ENCODE data around the gene FBRSL1.
"Not testable (repeated sequence)": the region's sequence is repeated elsewhere in the genome, so short reads cannot be mapped to it uniquely, and the experiment has no call there.

The FBRSL1 gene

GRCh38 chr12:132525833-132526455 is 36.0 kb downstream of the FBRSL1 start:
- peaks cover 0 to 16% of the 10 kb centered on the region in 2 donors for H3K4me1 ChIP-seq (ENCODE audit: control insufficient read depth in 1 of 2, insufficient read depth in 2 of 2, low read length in 2 of 2)
- no peaks in the 10 kb centered on the region for H3K27me3 ChIP-seq (ENCODE audit: low read depth, low read length)
- no peak overlapping the region for H3K27ac ChIP-seq (ENCODE audit: low read length)
- H3K4me3 ChIP-seq (ENCODE audit: low read depth in 1 of 2, low read length in 2 of 2) = no peak overlapping the region
- peaks cover 0 to 25% of the 10 kb centered on the region in 2 donors for H3K36me3 ChIP-seq (ENCODE audit: control insufficient read depth in 1 of 2, insufficient read depth in 2 of 2, low read length in 2 of 2)
- H3K9me3 ChIP-seq (ENCODE audit: control insufficient read depth in 1 of 2, low read length in 2 of 2) = no peaks in the 10 kb centered on the region

- H3K4me1 ChIP-seq (ENCODE audit: control insufficient read depth in 1 of 2, insufficient read depth in 2 of 2, low read length in 2 of 2) = peaks cover 0 to 16% of the 10 kb centered on the region in 2 donors
- H3K4me3 ChIP-seq (ENCODE audit: low read depth in 1 of 2, low read length in 2 of 2) = no peak overlapping the region
- peaks cover 0 to 25% of the 10 kb centered on the region in 2 donors for H3K36me3 ChIP-seq (ENCODE audit: control insufficient read depth in 1 of 2, insufficient read depth in 2 of 2, low read length in 2 of 2)
- H3K27ac ChIP-seq (ENCODE audit: low read length) = no peak overlapping the region
- no peaks in the 10 kb centered on the region for H3K9me3 ChIP-seq (ENCODE audit: control insufficient read depth in 1 of 2, low read length in 2 of 2)
- no peaks in the 10 kb centered on the region for H3K27me3 ChIP-seq (ENCODE audit: low read depth, low read length)
These were observed 37.4 kb downstream of the FBRSL1 start for GRCh38 chr12:132527186-132527882.

- Histone ChIP-seq H3K9me3 (ENCODE audit: control insufficient read depth in 1 of 2, low read length in 2 of 2) (no peaks in the 10 kb centered on the region), H3K27ac (ENCODE audit: low read length) (no peak overlapping the region), H3K27me3 (ENCODE audit: low read depth, low read length) (no peaks in the 10 kb centered on the region), H3K36me3 (ENCODE audit: control insufficient read depth in 1 of 2, insufficient read depth in 2 of 2, low read length in 2 of 2) (peaks cover 0 to 25% of the 10 kb centered on the region in 2 donors), H3K4me3 (ENCODE audit: low read depth in 1 of 2, low read length in 2 of 2) (no peak overlapping the region), H3K4me1 (ENCODE audit: control insufficient read depth in 1 of 2, insufficient read depth in 2 of 2, low read length in 2 of 2) (peaks cover 0 to 14% of the 10 kb centered on the region in 2 donors)
These were observed 37.9 kb downstream of the FBRSL1 start for GRCh38 chr12:132527883-132528264.

GRCh38 chr12:132528564-132529106 is 38.7 kb downstream of the FBRSL1 start:
- Histone ChIP-seq H3K27me3 (ENCODE audit: low read depth, low read length) (no peaks in the 10 kb centered on the region), H3K4me1 (ENCODE audit: control insufficient read depth in 1 of 2, insufficient read depth in 2 of 2, low read length in 2 of 2) (peaks cover 0 to 8% of the 10 kb centered on the region in 2 donors), H3K4me3 (ENCODE audit: low read depth in 1 of 2, low read length in 2 of 2) (no peak overlapping the region), H3K27ac (ENCODE audit: low read length) (no peak overlapping the region), H3K36me3 (ENCODE audit: control insufficient read depth in 1 of 2, insufficient read depth in 2 of 2, low read length in 2 of 2) (peaks cover 0 to 30% of the 10 kb centered on the region in 2 donors), H3K9me3 (ENCODE audit: control insufficient read depth in 1 of 2, low read length in 2 of 2) (no peaks in the 10 kb centered on the region)

GRCh38 chr12:132529156-132529839 is 39.3 kb downstream of the FBRSL1 start:
- Histone ChIP-seq H3K9me3 (ENCODE audit: control insufficient read depth in 1 of 2, low read length in 2 of 2) (no peaks in the 10 kb centered on the region), H3K27ac (ENCODE audit: low read length) (no peak overlapping the region), H3K4me3 (ENCODE audit: low read depth in 1 of 2, low read length in 2 of 2) (no peak overlapping the region), H3K36me3 (ENCODE audit: control insufficient read depth in 1 of 2, insufficient read depth in 2 of 2, low read length in 2 of 2) (peaks cover 0 to 32% of the 10 kb centered on the region in 2 donors), H3K4me1 (ENCODE audit: control insufficient read depth in 1 of 2, insufficient read depth in 2 of 2, low read length in 2 of 2) (peaks cover 0 to 1% of the 10 kb centered on the region in 2 donors), H3K27me3 (ENCODE audit: low read depth, low read length) (no peaks in the 10 kb centered on the region)

GRCh38 chr12:132529906-132530305 is 40.0 kb downstream of the FBRSL1 start:
- Histone ChIP-seq H3K27ac (ENCODE audit: low read length) (no peak overlapping the region), H3K36me3 (ENCODE audit: control insufficient read depth in 1 of 2, insufficient read depth in 2 of 2, low read length in 2 of 2) (peaks cover 0 to 33% of the 10 kb centered on the region in 2 donors), H3K9me3 (ENCODE audit: control insufficient read depth in 1 of 2, low read length in 2 of 2) (no peaks in the 10 kb centered on the region), H3K27me3 (ENCODE audit: low read depth, low read length) (no peaks in the 10 kb centered on the region), H3K4me1 (ENCODE audit: control insufficient read depth in 1 of 2, insufficient read depth in 2 of 2, low read length in 2 of 2) (no peaks in the 10 kb centered on the region), H3K4me3 (ENCODE audit: low read depth in 1 of 2, low read length in 2 of 2) (no peak overlapping the region)

GRCh38 chr12:132530447-132530846 is 40.5 kb downstream of the FBRSL1 start:
- Histone ChIP-seq H3K4me1 (ENCODE audit: control insufficient read depth in 1 of 2, insufficient read depth in 2 of 2, low read length in 2 of 2) (no peaks in the 10 kb centered on the region), H3K9me3 (ENCODE audit: control insufficient read depth in 1 of 2, low read length in 2 of 2) (no peaks in the 10 kb centered on the region), H3K27ac (ENCODE audit: low read length) (no peak overlapping the region), H3K4me3 (ENCODE audit: low read depth in 1 of 2, low read length in 2 of 2) (no peak overlapping the region), H3K27me3 (ENCODE audit: low read depth, low read length) (no peaks in the 10 kb centered on the region), H3K36me3 (ENCODE audit: control insufficient read depth in 1 of 2, insufficient read depth in 2 of 2, low read length in 2 of 2) (peaks cover 0 to 33% of the 10 kb centered on the region in 2 donors)

GRCh38 chr12:132530851-132531250 is 40.9 kb downstream of the FBRSL1 start:
- Histone ChIP-seq H3K4me3 (ENCODE audit: low read depth in 1 of 2, low read length in 2 of 2) (no peak overlapping the region), H3K9me3 (ENCODE audit: control insufficient read depth in 1 of 2, low read length in 2 of 2) (no peaks in the 10 kb centered on the region), H3K27me3 (ENCODE audit: low read depth, low read length) (no peaks in the 10 kb centered on the region), H3K36me3 (ENCODE audit: control insufficient read depth in 1 of 2, insufficient read depth in 2 of 2, low read length in 2 of 2) (peaks cover 0 to 33% of the 10 kb centered on the region in 2 donors), H3K4me1 (ENCODE audit: control insufficient read depth in 1 of 2, insufficient read depth in 2 of 2, low read length in 2 of 2) (no peaks in the 10 kb centered on the region), H3K27ac (ENCODE audit: low read length) (no peak overlapping the region)

GRCh38 chr12:132532711-132533583 is 43.0 kb downstream of the FBRSL1 start:
- not testable (repeated sequence) for H3K27ac ChIP-seq (ENCODE audit: low read length); H3K4me1 ChIP-seq (ENCODE audit: control insufficient read depth in 1 of 2, insufficient read depth in 2 of 2, low read length in 2 of 2); H3K4me3 ChIP-seq (ENCODE audit: low read depth in 1 of 2, low read length in 2 of 2); H3K9me3 ChIP-seq (ENCODE audit: control insufficient read depth in 1 of 2, low read length in 2 of 2); H3K27me3 ChIP-seq (ENCODE audit: low read depth, low read length)
- H3K36me3 ChIP-seq (ENCODE audit: control insufficient read depth in 1 of 2, insufficient read depth in 2 of 2, low read length in 2 of 2) = peaks cover 0 to 23% of the 10 kb centered on the region in 2 donors

GRCh38 chr12:132533584-132533958 is 43.6 kb downstream of the FBRSL1 start:
- no peak overlapping the region for H3K27ac ChIP-seq (ENCODE audit: low read length)
- H3K36me3 ChIP-seq (ENCODE audit: control insufficient read depth in 1 of 2, insufficient read depth in 2 of 2, low read length in 2 of 2) = peaks cover 0 to 20% of the 10 kb centered on the region in 2 donors
- H3K9me3 ChIP-seq (ENCODE audit: control insufficient read depth in 1 of 2, low read length in 2 of 2) = no peaks in the 10 kb centered on the region
- H3K4me3 ChIP-seq (ENCODE audit: low read depth in 1 of 2, low read length in 2 of 2) = no peak overlapping the region
- H3K4me1 ChIP-seq (ENCODE audit: control insufficient read depth in 1 of 2, insufficient read depth in 2 of 2, low read length in 2 of 2) = no peaks in the 10 kb centered on the region
- H3K27me3 ChIP-seq (ENCODE audit: low read depth, low read length) = no peaks in the 10 kb centered on the region
